HuH-7 (cell line): Measurements from ENCODE around the gene PHOX2B.

Experiments used
- DNase-seq: peaks from one replicate; pipeline ENCODE4 v3.0.0; 2011; ENCODE audit warnings: low spot score

PHOX2B gene

GRCh38 chr4:41748571-41749475, at the start of gene PHOX2B:
Gene PHOX2B (minus strand): TSS chr4:41748725. CDS start chr4:41748610, 115 bp downstream.
- no peak for DNase-seq

GRCh38 chr4:41797260-41797659, 48.7 kb upstream of the PHOX2B start:
- no peak for DNase-seq

- DNase-seq = no peak
Measured at GRCh38 chr4:41796545-41797210, 48.2 kb upstream of the PHOX2B start.

- DNase-seq = no peak
Measured at GRCh38 chr4:41795796-41796385, 47.4 kb upstream of the PHOX2B start.

DNA sequence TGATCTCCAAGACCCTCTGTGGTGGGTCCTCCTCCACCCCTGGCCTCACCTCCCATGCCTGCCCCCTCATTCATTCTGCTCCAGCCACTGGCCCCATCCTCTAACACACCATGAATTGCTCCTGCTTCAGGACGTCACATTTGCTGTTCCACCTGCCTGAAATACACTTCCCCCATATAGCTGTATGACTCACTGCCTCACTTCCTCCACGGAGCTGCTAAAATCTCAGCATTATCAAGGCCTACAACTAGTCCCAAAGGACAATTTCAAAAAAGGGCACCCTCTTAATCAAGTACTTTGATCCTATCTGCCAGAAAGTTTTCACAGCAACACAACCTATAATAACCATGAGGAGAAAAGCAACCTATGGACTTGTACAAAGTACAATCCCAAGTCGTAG, 43.6 kb upstream of the PHOX2B start:
- DNase-seq = no peak

DNA sequence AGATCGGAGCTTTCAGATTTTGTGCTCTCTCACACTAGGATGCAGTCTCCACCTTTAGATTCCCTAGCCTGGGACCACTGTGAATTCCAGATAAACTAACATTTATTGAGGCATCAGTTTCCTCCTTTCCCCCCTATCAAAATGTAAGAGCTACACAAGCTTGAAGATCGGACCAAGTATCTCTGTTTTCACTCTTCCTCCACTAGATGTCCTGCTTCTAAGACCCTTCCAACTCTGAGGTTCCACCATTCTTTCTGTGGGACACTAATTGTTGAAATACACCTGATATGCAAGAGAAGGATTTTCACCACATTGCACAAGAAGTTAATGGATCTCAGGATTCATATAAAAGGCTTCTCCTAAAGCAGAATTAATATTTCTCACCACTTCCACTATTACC, 43.0 kb upstream of the PHOX2B start:
- DNase-seq = no peak

- DNase-seq = no peak
Measured at GRCh38 chr4:41787931-41788330, 39.4 kb upstream of the PHOX2B start.

DNA sequence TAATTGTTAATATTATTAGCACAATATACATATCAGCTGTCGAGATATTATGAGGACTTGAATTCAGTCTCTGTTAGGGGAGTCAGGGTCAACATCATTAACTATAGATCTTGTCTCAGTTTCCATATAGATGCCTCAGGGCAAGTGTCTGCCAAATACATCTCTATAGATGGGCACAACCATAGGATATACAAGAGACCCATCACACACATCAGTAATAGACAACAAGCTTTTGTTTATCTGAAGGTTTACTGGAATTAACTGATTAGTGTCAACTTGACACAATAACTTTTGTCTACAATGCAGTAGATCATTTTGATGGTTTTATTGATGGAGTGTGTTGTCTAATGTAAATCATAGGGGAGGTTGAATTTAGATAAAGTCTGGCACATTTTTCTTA, 37.1 kb upstream of the PHOX2B start:
- no peak for DNase-seq

- DNase-seq = no peak
Measured at GRCh38 chr4:41784191-41784979, 35.9 kb upstream of the PHOX2B start.

- no peak for DNase-seq
Measured at GRCh38 chr4:41776466-41776865, 27.9 kb upstream of the PHOX2B start.

GRCh38 chr4:41763729-41764128, 15.2 kb upstream of the PHOX2B start:
- no peak for DNase-seq

GRCh38 chr4:41758884-41759283, 10.4 kb upstream of the PHOX2B start:
- no peak for DNase-seq

GRCh38 chr4:41757521-41758156, 9.1 kb upstream of the PHOX2B start:
- DNase-seq = no peak

DNA sequence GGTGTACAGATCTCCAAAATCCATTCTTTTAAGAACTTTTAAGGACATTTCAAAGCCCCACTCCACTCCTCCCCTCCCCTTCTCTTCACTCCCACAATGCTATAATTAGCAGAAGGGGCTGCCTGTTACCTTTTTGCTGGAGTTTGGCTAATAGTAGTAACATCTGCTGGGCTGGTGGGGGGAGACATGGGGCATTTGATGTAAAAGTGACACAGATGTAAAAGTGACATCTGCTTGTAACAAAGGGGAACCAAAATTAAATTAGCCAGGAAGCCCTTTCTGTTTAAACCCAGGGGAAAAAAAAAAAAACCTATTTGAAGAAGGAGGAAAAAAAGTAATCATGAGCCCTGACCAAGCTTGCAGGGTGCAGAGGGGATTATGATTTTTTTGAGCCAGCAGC, 5.4 kb upstream of the PHOX2B start:
- no peak for DNase-seq

DNA sequence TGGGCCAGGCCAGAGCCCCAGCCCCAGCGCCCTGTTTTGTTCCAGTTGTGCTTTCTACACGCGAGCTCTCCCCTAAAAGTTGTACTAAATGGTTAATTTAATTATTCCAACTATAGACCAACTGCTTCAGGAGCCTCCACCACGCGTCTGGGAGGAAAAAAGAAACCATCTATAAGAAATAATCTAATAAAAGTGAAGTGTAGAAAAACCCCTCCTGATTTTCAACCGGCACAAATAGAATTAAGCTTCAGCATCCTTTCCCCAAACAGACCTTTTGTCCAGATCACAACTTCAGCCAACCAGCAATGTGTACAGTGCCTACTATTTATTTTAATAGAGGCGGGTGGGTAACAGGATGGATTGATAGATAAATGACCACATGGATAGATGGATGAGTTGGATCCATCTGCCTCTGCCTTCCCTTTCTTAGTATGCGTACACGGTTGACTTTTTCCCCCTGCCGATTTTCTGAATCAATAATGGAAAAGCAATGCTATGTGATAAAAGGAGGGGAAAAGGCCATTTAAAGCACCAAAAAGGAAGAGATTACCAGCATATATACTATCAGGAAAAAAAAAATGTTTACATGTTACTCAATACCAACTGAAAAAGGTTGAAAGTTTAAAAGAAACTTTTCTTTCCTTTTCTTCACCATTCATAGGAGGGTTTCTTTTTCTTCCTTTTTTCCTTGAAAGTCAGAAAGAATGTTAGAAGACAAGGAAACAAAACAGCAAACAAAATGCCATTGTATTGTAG, 3.7 kb upstream of the PHOX2B start:
- no peak for DNase-seq

- no peak for DNase-seq
Measured at GRCh38 chr4:41751449-41752061, 3.0 kb upstream of the PHOX2B start.

DNA sequence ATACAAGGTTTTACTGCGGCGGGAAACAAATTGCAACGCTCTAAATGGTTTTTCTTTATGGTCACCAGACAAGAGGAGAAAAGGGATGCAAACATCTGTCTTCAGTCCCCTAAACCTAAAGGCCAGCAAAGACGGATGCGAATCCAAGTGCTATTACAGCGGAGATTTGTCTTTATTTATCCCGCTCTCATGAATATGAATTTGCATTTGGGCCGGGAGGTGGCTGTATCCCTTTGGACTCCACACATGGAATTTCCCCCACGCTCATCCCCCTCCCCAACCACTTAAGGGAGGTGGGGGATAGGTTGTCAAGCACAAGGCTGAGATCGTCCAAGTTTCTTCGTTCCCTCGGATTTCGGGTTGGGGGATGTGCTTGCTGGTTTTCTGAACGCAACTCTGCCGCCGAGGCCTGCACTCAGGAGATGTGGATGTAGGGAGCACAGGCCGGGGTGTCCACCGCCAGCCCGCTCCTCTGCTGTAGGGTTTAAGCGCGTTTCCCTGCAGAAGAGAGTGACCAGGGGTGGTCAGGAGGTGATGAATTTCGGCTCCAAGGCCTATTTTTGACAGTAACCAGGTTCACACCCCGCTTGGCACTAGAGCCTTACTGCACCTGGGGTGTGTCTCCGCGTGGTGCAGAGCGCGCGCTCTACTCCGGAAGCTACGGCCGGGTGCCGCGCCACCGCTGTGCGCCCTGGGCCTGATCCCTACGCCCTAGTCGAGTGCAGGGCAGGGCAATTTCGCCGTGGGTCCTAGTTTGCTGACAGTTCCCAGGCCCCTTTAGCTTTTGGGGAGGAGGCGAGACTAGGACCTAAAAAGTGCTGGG, 2.3 kb upstream of the PHOX2B start:
- no peak for DNase-seq

DNA sequence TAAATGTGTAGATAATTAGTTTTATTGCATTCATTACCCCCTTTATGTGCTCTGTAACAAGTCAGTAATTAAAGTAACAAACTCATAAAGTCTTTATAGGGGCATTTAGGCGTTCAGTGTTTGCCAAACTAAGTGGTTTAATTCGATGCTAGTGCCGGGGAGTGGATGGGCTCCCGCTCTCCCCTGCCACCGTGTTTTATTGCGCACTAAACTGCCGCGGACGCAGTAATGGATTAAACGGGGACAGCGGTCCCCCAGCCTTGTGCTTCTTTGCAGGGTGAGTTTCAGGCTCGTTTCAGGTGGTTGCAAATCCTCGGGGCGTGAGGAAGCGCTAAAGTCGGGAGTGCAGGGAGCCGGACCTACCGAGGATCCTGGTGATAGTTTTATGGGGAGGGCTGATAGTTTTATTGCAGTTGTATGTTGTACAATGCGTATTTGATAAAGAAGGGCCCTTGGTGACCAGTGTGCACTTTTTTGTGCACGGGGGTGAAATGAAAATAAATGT, 1.6 kb upstream of the PHOX2B start:
- no peak for DNase-seq

GRCh38 chr4:41749631-41750039, 1.1 kb upstream of the PHOX2B start:
- DNase-seq = no peak
